Pancreas (tissue), 10 donors: ENCODE data around the gene TINCR. TPM values are rescaled to one million over a fixed set of nuclear protein-coding genes. Genes with fewer than 3 reads are reported as not detected.

ENCODE experiments used
- ATAC-seq, 4 donors: fragments of 200-7000 bp; cut with Tn5 transposase; one replicate each; pipeline versions ENCODE4 v1.8.0 to v1.9.1; 2020; ENCODE audit warnings: mild to moderate bottlenecking in 4 of 4, moderate library complexity in 4 of 4
- DNase-seq, 6 donors: peaks; one replicate each; pipeline ENCODE4 v3.0.0-alpha.2; 2020
- FAIRE-seq: peaks from 2 replicates; lab custom pipeline; 2012; peaks lifted over from hg19 to GRCh38; lab: Jason Lieb, UNC
- H3K27ac ChIP-seq, 4 donors: fragments of 200-600 bp; sonication (generic); 1 replicate in 3 of 4; 2 replicates in 1 of 4; pipeline versions ENCODE4 v1.5.0 to v1.8.0; 2020
- H3K27me3 ChIP-seq, 4 donors: fragments of 200-600 bp; one replicate each; pipeline ENCODE4 v1.8.0; 2021
- H3K36me3 ChIP-seq, 3 donors: fragments of 200-600 bp; sonication (generic) in 1 of 3; one replicate each; pipeline versions ENCODE4 v1.5.0 to v1.8.0; 2020 to 2021
- H3K4me1 ChIP-seq, 3 donors: fragments of 200-600 bp; one replicate each; pipeline ENCODE4 v1.8.0; 2021
- H3K4me3 ChIP-seq, 4 donors: fragments of 200-600 bp; sonication (generic) in 2 of 4; one replicate each; pipeline versions ENCODE4 v1.5.0 to v1.8.0; 2020 to 2021
- H3K9me3 ChIP-seq, 4 donors: fragments of 200-600 bp; one replicate each; pipeline ENCODE4 v1.8.0; 2021
- CTCF ChIP-seq, 4 donors: fragments of 200-600 bp; sonication (generic) in 3 of 4; IDR thresholded peaks; one replicate each; pipeline versions ENCODE4 v1.5.0 to v1.8.0; 2021; ENCODE audit warnings: antibody characterized with exemption in 4 of 4
- WGBS, 2 donors: extraction: QIAGEN DNeasy Blood & Tissue Kit; methylation state at CpG; one replicate each; pipeline ENCODE4 v1.1.7; 2013; 5-methylcytosine and 5-hydroxymethylcytosine counted together
- intact Hi-C, 3 donors: fragments of 100-400 bp; cut with DNase I; formaldehyde crosslinking; loops; one replicate each; pipeline versions ENCODE4 v1.11.1 to v1.14.2; 2022
- polyA plus RNA-seq, 2 donors: library from polyadenylated mRNA; stranded (reverse); fragments of 200-250 nt; gene quantifications; one replicate each; pipeline ENCODE4 v1.2.3, GENCODE V29; 2013
- total RNA-seq, 6 donors: library from RNA; stranded (reverse); fragmentation: NEBNext Ultra II Directional in 4 of 6; extraction: Animal tissue kit (Norgen Biotek cat#: 25700) in 4 of 6; gene quantifications; one replicate each; pipeline versions ENCODE4 v1.2.1 to v1.2.4, GENCODE V29; 2021 to 2023
- donor health status: healthy with polysubstance abuse.
- donor health status: DM: no; HTN: no; CAD: no; lungs with moderate emphysema.
- donor health status: DM: no; HTN: no; CAD: no.
- donor health status: control.
- donor health status: control.
- donor health status: Bipolar disorder and iron deficiency.
- donor health status: DM: yes; HTN: yes; CAD: no.
- donor health status: DM: no; HTN: no; CAD: no.
- donor health status: DM: no; HTN: no; CAD: no.
- donor health status: DM: yes; HTN: yes; CAD: no.

The TINCR gene
- total and polyA plus RNA-seq, 8 donors, result 0.09 to 0.85 (median 0.22) TPM; not detected in 1

- DNase-seq (no peak), ATAC-seq (no peak), FAIRE-seq (no peak)
- H3K36me3 ChIP-seq, result no peaks in the 10 kb centered on the region
- no peak for TF ChIP-seq CTCF (IDR thresholded peaks at IDR 0.05)
- no peak overlapping the region for H3K4me3 ChIP-seq
- no peak overlapping the region for H3K27ac ChIP-seq
- no peaks in the 10 kb centered on the region for H3K9me3 ChIP-seq
- H3K4me1 ChIP-seq, result no peaks in the 10 kb centered on the region
- intact Hi-C loops, result no loop called here
- WGBS, 2 donors, result 30 to 37% methylated on average over 14 of the region's 14 CpGs
- H3K27me3 ChIP-seq, result peaks cover 0 to 4% (median 0%) of the 10 kb centered on the region in 4 donors
These were observed 3.7 kb downstream of the TINCR start for GRCh38 chr19:5563935-5564612.

GRCh38 chr19:5563008-5563431 is 4.7 kb downstream of the TINCR start:
- H3K9me3 ChIP-seq, result no peaks in the 10 kb centered on the region
- intact Hi-C loops, result no loop called here
- no peaks in the 10 kb centered on the region for H3K4me1 ChIP-seq
- DNase-seq (no peak), FAIRE-seq (no peak), ATAC-seq (no peak)
- H3K27me3 ChIP-seq, result peaks cover 0 to 4% (median 0%) of the 10 kb centered on the region in 4 donors
- no peaks in the 10 kb centered on the region for H3K36me3 ChIP-seq
- no peak overlapping the region for H3K27ac ChIP-seq
- WGBS, 2 donors, result 32 to 35% methylated on average over 8 of the region's 8 CpGs
- TF ChIP-seq CTCF (IDR thresholded peaks at IDR 0.05), result no peak
- no peak overlapping the region for H3K4me3 ChIP-seq

GRCh38 chr19:5562280-5562679 is 5.5 kb downstream of the TINCR start:
- Histone ChIP-seq H3K27me3 (peaks cover 0 to under 1% (median 0%) of the 10 kb centered on the region in 4 donors), H3K27ac (no peak overlapping the region), H3K4me3 (no peak overlapping the region), H3K36me3 (no peaks in the 10 kb centered on the region), H3K4me1 (no peaks in the 10 kb centered on the region), H3K9me3 (no peaks in the 10 kb centered on the region)
- no peak for DNase-seq
- no peak for TF ChIP-seq CTCF (IDR thresholded peaks at IDR 0.05)
- FAIRE-seq, result no peak
- 80 to 81% methylated on average over 7 of the region's 7 CpGs for WGBS, 2 donors
- intact Hi-C loops, result no loop called here
- no peak for ATAC-seq

DNA sequence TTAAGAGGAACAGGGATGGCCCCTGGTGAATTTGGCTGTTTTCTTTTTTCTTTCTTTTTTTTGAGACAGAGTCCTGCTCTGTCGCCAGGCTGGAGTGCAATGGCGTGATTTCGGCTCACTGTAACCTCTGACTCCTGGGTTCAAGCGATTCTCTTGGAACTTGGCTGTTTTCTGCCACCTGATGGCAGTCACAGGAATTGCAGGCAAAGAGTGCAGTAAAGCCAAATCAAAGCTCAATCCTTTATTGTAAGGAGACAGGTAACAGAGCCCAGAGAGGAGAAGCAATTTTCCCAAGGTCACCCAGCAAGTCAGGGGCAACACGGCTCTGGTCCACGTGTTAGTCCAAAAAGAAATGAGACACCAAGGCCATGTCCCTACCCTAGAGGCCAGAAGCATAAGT is 6.2 kb downstream of the TINCR start:
- ATAC-seq (no peak), FAIRE-seq (no peak), DNase-seq (no peak)
- no peak overlapping the region for H3K4me3 ChIP-seq
- H3K9me3 ChIP-seq, result no peaks in the 10 kb centered on the region
- TF ChIP-seq CTCF (IDR thresholded peaks at IDR 0.05), result peak in 1 of 4 donors; percentile 15
- WGBS, 2 donors, result 73 to 78% methylated on average over 6 of the region's 6 CpGs
- H3K27me3 ChIP-seq, result no peaks in the 10 kb centered on the region
- no peaks in the 10 kb centered on the region for H3K36me3 ChIP-seq
- intact Hi-C loops, result no loop called here
- no peaks in the 10 kb centered on the region for H3K4me1 ChIP-seq
- H3K27ac ChIP-seq, result no peak overlapping the region

DNA sequence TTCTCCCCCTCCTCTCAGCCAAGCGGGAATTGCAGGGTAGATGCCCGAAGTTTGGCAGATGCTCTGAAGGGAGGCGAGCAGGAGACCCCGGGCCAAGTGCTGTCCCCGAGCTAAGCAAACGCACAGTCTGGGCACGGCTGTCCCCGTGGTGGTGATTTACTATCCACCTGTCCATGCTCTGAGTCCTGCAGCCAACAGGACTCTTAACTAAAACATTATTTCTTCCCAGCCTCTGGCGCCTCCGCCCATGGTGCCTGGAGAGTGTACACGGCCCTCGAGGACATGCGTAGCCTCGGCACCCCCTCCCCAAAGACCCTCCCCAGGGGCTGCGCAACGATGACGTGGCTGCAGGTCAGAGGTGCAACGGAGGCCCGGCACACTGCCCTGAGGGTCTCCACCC is 7.6 kb downstream of the TINCR start:
- Histone ChIP-seq H3K27ac (no peak overlapping the region), H3K27me3 (no peaks in the 10 kb centered on the region), H3K4me3 (no peak overlapping the region), H3K4me1 (no peaks in the 10 kb centered on the region), H3K9me3 (no peaks in the 10 kb centered on the region), H3K36me3 (no peaks in the 10 kb centered on the region)
- intact Hi-C loops, result no loop called here
- WGBS, 2 donors, result 36 to 50% methylated on average over 18 to 19 of the region's 19 CpGs
- no peak for TF ChIP-seq CTCF (IDR thresholded peaks at IDR 0.05)
- FAIRE-seq (no peak), DNase-seq (no peak), ATAC-seq (no peak)
